GM23338 (cell line): Measurements from ENCODE around the gene ATP10A. TPM values are rescaled to one million over a fixed set of nuclear protein-coding genes. Genes with fewer than 3 reads are reported as not detected.

Experiments used
- ATAC-seq: fragments of 200-7000 bp; cut with Tn5 transposase; 3 replicates; pipeline ENCODE4 v1.9.1; 2020
- DNase-seq: peaks from one replicate; pipeline ENCODE4 v3.0.0-alpha.2; 2015; ENCODE audit warnings: low spot score
- H2AFZ ChIP-seq: fragments of 200-600 bp; sonication (generic); 2 replicates; pipeline ENCODE4 v1.8.0; 2016; ENCODE audit warnings: antibody characterized with exemption, mild to moderate bottlenecking, moderate library complexity
- H3F3A ChIP-seq: fragments of 200-600 bp; sonication (generic); replicated peaks from 2 replicates; pipeline ENCODE4 v1.8.0; 2017; ENCODE audit warnings: antibody characterized with exemption, mixed run types, low read depth
- H3K27ac ChIP-seq: fragments of 200-600 bp; sonication (generic); 2 replicates; pipeline ENCODE4 v1.6.1; 2016; ENCODE audit warnings: low read depth
- H3K27me3 ChIP-seq: fragments of 200-600 bp; sonication (generic); 2 replicates; pipeline ENCODE4 v1.8.0; 2016; ENCODE audit warnings: mild to moderate bottlenecking, mixed run types, moderate library complexity; ENCODE audit not compliant: insufficient read depth
- H3K36me3 ChIP-seq: fragments of 200-600 bp; sonication (generic); 2 replicates; pipeline ENCODE4 v1.8.0; 2016; ENCODE audit warnings: mild to moderate bottlenecking; ENCODE audit not compliant: insufficient read depth
- H3K4me1 ChIP-seq: fragments of 200-600 bp; sonication (generic); 2 replicates; pipeline ENCODE4 v1.8.0; 2016; ENCODE audit warnings: mild to moderate bottlenecking, moderate library complexity; ENCODE audit not compliant: insufficient read depth
- H3K4me2 ChIP-seq: fragments of 200-600 bp; sonication (generic); 2 replicates; pipeline ENCODE4 v1.7.1; 2017; ENCODE audit warnings: mixed run types
- H3K4me3 ChIP-seq: fragments of 200-600 bp; sonication (generic); 2 replicates; pipeline ENCODE4 v1.6.1; 2016; ENCODE audit warnings: mixed run types
- H3K79me2 ChIP-seq: fragments of 200-600 bp; sonication (generic); replicated peaks from 2 replicates; pipeline ENCODE4 v1.8.0; 2017; ENCODE audit warnings: mild to moderate bottlenecking; ENCODE audit not compliant: insufficient read depth
- H3K9me2 ChIP-seq: fragments of 200-600 bp; sonication (generic); 2 replicates; pipeline ENCODE4 v1.8.0; 2017; ENCODE audit not compliant: insufficient read depth
- H4K20me1 ChIP-seq: fragments of 200-600 bp; sonication (generic); replicated peaks from 2 replicates; pipeline ENCODE4 v1.8.0; 2017; ENCODE audit warnings: mild to moderate bottlenecking; ENCODE audit not compliant: insufficient read depth
- H3K27ac Mint-ChIP-seq: 2 replicates; pipeline ENCODE4 v1.8.0; 2020; ENCODE audit warnings: inconsistent platforms, mild to moderate bottlenecking, moderate library complexity, mixed read lengths
- H3K27me3 Mint-ChIP-seq: 3 replicates; pipeline ENCODE4 v1.8.0; 2022; ENCODE audit warnings: low read depth, mild to moderate bottlenecking, moderate library complexity, mixed read lengths, inconsistent platforms; ENCODE audit not compliant: insufficient read depth, poor library complexity
- H3K36me3 Mint-ChIP-seq: 3 replicates; pipeline ENCODE4 v1.8.0; 2021; ENCODE audit warnings: low read depth, mild to moderate bottlenecking, inconsistent platforms, moderate library complexity, mixed read lengths
- H3K4me1 Mint-ChIP-seq: 3 replicates; pipeline ENCODE4 v1.8.0; 2020; ENCODE audit warnings: mild to moderate bottlenecking, inconsistent platforms, mixed read lengths
- H3K4me3 Mint-ChIP-seq: 3 replicates; pipeline ENCODE4 v1.8.0; 2021; ENCODE audit warnings: moderate library complexity, mild to moderate bottlenecking, inconsistent platforms, mixed read lengths
- H3K9me3 Mint-ChIP-seq: 3 replicates; pipeline ENCODE4 v1.8.0; 2020; ENCODE audit warnings: moderate library complexity, mild to moderate bottlenecking, inconsistent platforms, mixed read lengths
- CREB1 ChIP-seq: fragments of 250-450 bp; sonication (Bioruptor Pico); IDR thresholded peaks from 2 replicates; pipeline ENCODE4 v1.5.0; 2020; ENCODE audit warnings: low read depth, mild to moderate bottlenecking, moderate library complexity
- CTCF ChIP-seq, 2 experiments: fragments of 200-600 bp in 1 of 2; sonication (generic) in 1 of 2; conservative IDR thresholded peaks; 2 replicates each; pipeline versions ENCODE4 v1.5.1 to v1.6.1; 2016 to 2017; ENCODE audit warnings: antibody characterized with exemption in 2 of 2, low read depth in 2 of 2, mild to moderate bottlenecking in 2 of 2, moderate library complexity in 1 of 2
- EZH2 ChIP-seq: fragments of 200-600 bp; sonication (generic); IDR thresholded peaks from one replicate; pipeline ENCODE4 v1.8.0; 2017; ENCODE audit warnings: antibody characterized with exemption, mild to moderate bottlenecking, low read depth; ENCODE audit not compliant: unreplicated experiment
- EZH2phosphoT487 ChIP-seq: fragments of 200-600 bp; sonication (generic); IDR thresholded peaks from one replicate; pipeline ENCODE4 v1.8.1; 2018; ENCODE audit warnings: antibody characterized with exemption; ENCODE audit not compliant: unreplicated experiment
- JUNB ChIP-seq: IDR thresholded peaks from one replicate; pipeline ENCODE4 v1.6.1; 2016; ENCODE audit warnings: antibody characterized with exemption; ENCODE audit not compliant: unreplicated experiment
- NANOG ChIP-seq: IDR thresholded peaks from 2 replicates; pipeline ENCODE4 v1.6.1; 2016; ENCODE audit warnings: antibody characterized with exemption, borderline replicate concordance
- POLR2AphosphoS5 ChIP-seq: IDR thresholded peaks from 2 replicates; pipeline ENCODE4 v1.6.1; 2016; ENCODE audit warnings: antibody characterized with exemption, low read depth
- REST ChIP-seq: IDR thresholded peaks from one replicate; pipeline ENCODE4 v1.6.1; 2018; ENCODE audit warnings: antibody characterized with exemption; ENCODE audit not compliant: unreplicated experiment
- STAT1 ChIP-seq: IDR thresholded peaks from one replicate; pipeline ENCODE4 v1.6.1; 2016; ENCODE audit warnings: antibody characterized with exemption; ENCODE audit not compliant: unreplicated experiment
- ZNF114 ChIP-seq: fragments of 250-450 bp; sonication (Bioruptor Pico); IDR thresholded peaks from 2 replicates; pipeline ENCODE4 v1.5.0; 2020; ENCODE audit warnings: mild to moderate bottlenecking, moderate library complexity
- ZNF331 ChIP-seq: fragments of 250-450 bp; sonication (Bioruptor Pico); IDR thresholded peaks from 2 replicates; pipeline ENCODE4 v1.5.0; 2020; ENCODE audit warnings: low read depth, mild to moderate bottlenecking, moderate library complexity
- polyA plus RNA-seq: library from polyadenylated mRNA; unstranded; fragments of >200 nt; fragmentation: Nextera tagmentation; extraction: Ambion mirVana; gene quantifications from 2 replicates; pipeline ENCODE4 v1.2.1, GENCODE V29; 2016
- total RNA-seq: library from RNA; depleted of rRNA; stranded (reverse); fragments of >200 nt; shearing (Covaris generic); gene quantifications from 2 replicates; pipeline ENCODE4 v1.2.3, GENCODE V29; 2014
- TF ChIP-seq, protein P1 (sequence below): IDR thresholded peaks from 2 replicates; pipeline ENCODE4 v1.6.1; 2016; ENCODE audit warnings: antibody characterized with exemption
- TF ChIP-seq, protein P2 (sequence below): fragments of 250-450 bp; sonication (Bioruptor Pico); IDR thresholded peaks from 2 replicates; pipeline ENCODE4 v1.5.0; 2020; ENCODE audit warnings: mild to moderate bottlenecking, moderate library complexity

Gene ATP10A
- total and polyA plus RNA-seq, 2 experiments from 2014 or later: 0.36 to 5.6 TPM

DNA sequence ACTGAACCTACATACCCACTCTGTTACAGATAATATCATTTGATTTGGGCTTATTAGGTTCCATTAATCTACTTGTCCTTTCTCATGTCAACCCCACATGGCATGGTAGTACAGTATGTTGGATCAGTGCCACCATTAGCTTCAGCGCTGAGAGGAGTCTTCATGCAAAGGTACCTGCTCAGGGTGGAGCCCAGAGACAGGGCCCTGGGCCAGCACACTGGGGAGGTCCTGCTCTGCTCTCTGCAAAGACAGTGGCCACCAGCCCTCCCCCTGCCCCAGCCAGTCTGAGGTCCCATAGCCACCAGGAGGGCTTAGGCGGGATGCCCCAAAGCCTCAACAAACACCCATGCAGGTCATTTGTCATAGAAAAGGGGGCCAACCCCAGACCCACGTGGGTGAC, 71.0 kb downstream of the ATP10A start:
- Histone ChIP-seq H3K4me1 (peaks cover 18% of the 10 kb centered on the region; the same call in 1 of the 2 replicates), H3K27ac (no peak overlapping the region), H3F3A (0 out of 2 replicates have a peak, but pooled peaks cover 3% of the 10 kb centered on the region), H3K27me3 (no peaks in the 10 kb centered on the region), H2AFZ (no peak overlapping the region), H3K4me3 (no peak overlapping the region), H4K20me1 (no peaks in the 10 kb centered on the region), H3K9me2 (no peaks in the 10 kb centered on the region), H3K79me2 (no peaks in the 10 kb centered on the region), H3K36me3 (no peaks in the 10 kb centered on the region), H3K4me2 (no peak overlapping the region)
- Mint-ChIP-seq H3K4me1 (peaks cover 35% of the 10 kb centered on the region), H3K27me3 (peaks cover 2% of the 10 kb centered on the region), H3K27ac (no peak overlapping the region), H3K36me3 (no peaks in the 10 kb centered on the region), H3K9me3 (no peaks in the 10 kb centered on the region), H3K4me3 (no peak overlapping the region)
- ATAC-seq (no peak), DNase-seq (no peak)
- TF ChIP-seq REST: no peak
- TF ChIP-seq, protein P1, sequence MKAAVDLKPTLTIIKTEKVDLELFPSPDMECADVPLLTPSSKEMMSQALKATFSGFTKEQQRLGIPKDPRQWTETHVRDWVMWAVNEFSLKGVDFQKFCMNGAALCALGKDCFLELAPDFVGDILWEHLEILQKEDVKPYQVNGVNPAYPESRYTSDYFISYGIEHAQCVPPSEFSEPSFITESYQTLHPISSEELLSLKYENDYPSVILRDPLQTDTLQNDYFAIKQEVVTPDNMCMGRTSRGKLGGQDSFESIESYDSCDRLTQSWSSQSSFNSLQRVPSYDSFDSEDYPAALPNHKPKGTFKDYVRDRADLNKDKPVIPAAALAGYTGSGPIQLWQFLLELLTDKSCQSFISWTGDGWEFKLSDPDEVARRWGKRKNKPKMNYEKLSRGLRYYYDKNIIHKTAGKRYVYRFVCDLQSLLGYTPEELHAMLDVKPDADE: no peak
- no peak for TF ChIP-seq EZH2
- TF ChIP-seq JUNB: no peak
- no peak for TF ChIP-seq STAT1
- TF ChIP-seq ZNF114 (CRISPR knock-in tag): no peak
- TF ChIP-seq CTCF (conservative IDR thresholded peaks at IDR 0.05; ENCODE audit: low read depth in 2 of 2): no peak
- TF ChIP-seq POLR2AphosphoS5: no peak
- no peak for TF ChIP-seq EZH2phosphoT487
- no peak for TF ChIP-seq ZNF331 (CRISPR knock-in tag)
- no peak for TF ChIP-seq NANOG
- no peak for TF ChIP-seq CREB1 (CRISPR knock-in tag)
- TF ChIP-seq, protein P2, sequence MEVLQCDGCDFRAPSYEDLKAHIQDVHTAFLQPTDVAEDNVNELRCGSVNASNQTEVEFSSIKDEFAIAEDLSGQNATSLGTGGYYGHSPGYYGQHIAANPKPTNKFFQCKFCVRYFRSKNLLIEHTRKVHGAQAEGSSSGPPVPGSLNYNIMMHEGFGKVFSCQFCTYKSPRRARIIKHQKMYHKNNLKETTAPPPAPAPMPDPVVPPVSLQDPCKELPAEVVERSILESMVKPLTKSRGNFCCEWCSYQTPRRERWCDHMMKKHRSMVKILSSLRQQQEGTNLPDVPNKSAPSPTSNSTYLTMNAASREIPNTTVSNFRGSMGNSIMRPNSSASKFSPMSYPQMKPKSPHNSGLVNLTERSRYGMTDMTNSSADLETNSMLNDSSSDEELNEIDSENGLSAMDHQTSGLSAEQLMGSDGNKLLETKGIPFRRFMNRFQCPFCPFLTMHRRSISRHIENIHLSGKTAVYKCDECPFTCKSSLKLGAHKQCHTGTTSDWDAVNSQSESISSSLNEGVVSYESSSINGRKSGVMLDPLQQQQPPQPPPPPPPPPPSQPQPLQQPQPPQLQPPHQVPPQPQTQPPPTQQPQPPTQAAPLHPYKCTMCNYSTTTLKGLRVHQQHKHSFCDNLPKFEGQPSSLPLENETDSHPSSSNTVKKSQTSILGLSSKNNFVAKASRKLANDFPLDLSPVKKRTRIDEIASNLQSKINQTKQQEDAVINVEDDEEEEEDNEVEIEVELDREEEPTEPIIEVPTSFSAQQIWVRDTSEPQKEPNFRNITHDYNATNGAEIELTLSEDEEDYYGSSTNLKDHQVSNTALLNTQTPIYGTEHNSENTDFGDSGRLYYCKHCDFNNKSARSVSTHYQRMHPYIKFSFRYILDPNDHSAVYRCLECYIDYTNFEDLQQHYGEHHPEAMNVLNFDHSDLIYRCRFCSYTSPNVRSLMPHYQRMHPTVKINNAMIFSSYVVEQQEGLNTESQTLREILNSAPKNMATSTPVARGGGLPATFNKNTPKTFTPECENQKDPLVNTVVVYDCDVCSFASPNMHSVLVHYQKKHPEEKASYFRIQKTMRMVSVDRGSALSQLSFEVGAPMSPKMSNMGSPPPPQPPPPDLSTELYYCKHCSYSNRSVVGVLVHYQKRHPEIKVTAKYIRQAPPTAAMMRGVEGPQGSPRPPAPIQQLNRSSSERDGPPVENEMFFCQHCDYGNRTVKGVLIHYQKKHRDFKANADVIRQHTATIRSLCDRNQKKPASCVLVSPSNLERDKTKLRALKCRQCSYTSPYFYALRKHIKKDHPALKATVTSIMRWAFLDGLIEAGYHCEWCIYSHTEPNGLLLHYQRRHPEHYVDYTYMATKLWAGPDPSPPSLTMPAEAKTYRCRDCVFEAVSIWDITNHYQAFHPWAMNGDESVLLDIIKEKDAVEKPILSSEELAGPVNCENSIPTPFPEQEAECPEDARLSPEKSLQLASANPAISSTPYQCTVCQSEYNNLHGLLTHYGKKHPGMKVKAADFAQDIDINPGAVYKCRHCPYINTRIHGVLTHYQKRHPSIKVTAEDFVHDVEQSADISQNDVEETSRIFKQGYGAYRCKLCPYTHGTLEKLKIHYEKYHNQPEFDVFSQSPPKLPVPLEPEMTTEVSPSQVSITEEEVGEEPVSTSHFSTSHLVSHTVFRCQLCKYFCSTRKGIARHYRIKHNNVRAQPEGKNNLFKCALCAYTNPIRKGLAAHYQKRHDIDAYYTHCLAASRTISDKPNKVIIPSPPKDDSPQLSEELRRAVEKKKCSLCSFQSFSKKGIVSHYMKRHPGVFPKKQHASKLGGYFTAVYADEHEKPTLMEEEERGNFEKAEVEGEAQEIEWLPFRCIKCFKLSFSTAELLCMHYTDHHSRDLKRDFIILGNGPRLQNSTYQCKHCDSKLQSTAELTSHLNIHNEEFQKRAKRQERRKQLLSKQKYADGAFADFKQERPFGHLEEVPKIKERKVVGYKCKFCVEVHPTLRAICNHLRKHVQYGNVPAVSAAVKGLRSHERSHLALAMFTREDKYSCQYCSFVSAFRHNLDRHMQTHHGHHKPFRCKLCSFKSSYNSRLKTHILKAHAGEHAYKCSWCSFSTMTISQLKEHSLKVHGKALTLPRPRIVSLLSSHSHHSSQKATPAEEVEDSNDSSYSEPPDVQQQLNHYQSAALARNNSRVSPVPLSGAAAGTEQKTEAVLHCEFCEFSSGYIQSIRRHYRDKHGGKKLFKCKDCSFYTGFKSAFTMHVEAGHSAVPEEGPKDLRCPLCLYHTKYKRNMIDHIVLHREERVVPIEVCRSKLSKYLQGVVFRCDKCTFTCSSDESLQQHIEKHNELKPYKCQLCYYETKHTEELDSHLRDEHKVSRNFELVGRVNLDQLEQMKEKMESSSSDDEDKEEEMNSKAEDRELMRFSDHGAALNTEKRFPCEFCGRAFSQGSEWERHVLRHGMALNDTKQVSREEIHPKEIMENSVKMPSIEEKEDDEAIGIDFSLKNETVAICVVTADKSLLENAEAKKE (CRISPR knock-in tag): no peak
